Neural crest cell (in vitro differentiated cells): ENCODE data around the gene DNALI1. TPM values are rescaled to one million over a fixed set of nuclear protein-coding genes. Genes with fewer than 3 reads are reported as not detected.
A peak's percentile ranks its signal among the peaks of the same experiment; 100 is the strongest.

ENCODE experiments used
- DNase-seq: peaks from one replicate; pipeline ENCODE4 v3.0.0; 2021; ENCODE audit warnings: low read depth, mixed read lengths, low spot score
- H3K27ac Mint-ChIP-seq: one replicate; pipeline ENCODE4 v1.8.0; 2021; ENCODE audit warnings: mild to moderate bottlenecking, mixed read lengths; ENCODE audit not compliant: unreplicated experiment
- H3K27me3 Mint-ChIP-seq: 2 replicates; pipeline ENCODE4 v1.8.0; 2021; ENCODE audit warnings: low read depth, mild to moderate bottlenecking, mixed read lengths
- H3K36me3 Mint-ChIP-seq: 2 replicates; pipeline ENCODE4 v1.8.0; 2021; ENCODE audit warnings: low read depth, mild to moderate bottlenecking, mixed read lengths
- H3K4me1 Mint-ChIP-seq: 2 replicates; pipeline ENCODE4 v1.8.0; 2021; ENCODE audit warnings: mixed read lengths
- H3K4me3 Mint-ChIP-seq: one replicate; pipeline ENCODE4 v1.8.0; 2021; ENCODE audit warnings: mild to moderate bottlenecking, mixed read lengths
- H3K9me3 Mint-ChIP-seq: 2 replicates; pipeline ENCODE4 v1.8.0; 2021; ENCODE audit warnings: mixed read lengths
- total RNA-seq: library from RNA; stranded (reverse); gene quantifications from 2 replicates; pipeline ENCODE4 v1.2.1, GENCODE V29; 2021
- TF ChIP-seq, protein P1 (sequence below): fragments of 200-600 bp; sonication (generic); conservative IDR thresholded peaks from 2 replicates; pipeline ENCODE4 v1.5.0; 2021; ENCODE audit warnings: antibody characterized with exemption, mild to moderate bottlenecking

DNALI1 gene
- total RNA-seq, 1 donor from 2014 or later, result 30.6 TPM

DNA sequence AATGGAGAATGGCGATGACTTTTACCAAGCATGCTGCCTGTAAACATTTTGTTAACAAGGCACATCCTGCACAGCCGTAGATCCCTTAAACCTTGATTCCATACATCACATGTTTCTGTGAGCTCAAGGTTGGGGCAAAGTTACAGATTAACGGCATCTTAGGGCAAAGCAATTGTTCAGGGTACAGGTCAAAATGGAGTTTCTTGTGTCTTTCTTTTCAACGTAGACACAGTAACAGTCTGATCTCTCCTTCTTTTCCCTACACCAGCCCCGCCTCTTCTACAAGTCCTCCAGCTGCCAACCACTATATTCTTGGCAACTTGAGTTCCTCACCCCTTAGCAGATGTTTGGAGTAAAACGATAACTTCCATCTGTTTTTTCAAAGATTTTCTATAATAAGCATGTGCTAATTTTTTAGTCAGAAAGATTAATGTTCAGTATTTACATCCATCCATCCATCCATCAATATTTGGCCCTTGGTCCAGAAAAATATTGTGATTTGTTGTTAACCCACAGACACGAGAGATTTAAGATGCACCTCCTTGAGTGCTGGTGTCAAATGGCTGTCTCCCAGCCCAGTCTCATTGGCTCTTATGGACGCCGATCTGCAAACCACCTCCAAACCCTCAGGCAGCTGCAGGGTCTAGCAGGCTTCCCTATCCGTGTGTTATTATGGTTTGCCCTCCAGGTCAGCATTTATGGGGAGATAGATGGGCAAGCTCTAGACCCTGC, 3.8 kb downstream of the DNALI1 start:
- TF ChIP-seq, protein P1, sequence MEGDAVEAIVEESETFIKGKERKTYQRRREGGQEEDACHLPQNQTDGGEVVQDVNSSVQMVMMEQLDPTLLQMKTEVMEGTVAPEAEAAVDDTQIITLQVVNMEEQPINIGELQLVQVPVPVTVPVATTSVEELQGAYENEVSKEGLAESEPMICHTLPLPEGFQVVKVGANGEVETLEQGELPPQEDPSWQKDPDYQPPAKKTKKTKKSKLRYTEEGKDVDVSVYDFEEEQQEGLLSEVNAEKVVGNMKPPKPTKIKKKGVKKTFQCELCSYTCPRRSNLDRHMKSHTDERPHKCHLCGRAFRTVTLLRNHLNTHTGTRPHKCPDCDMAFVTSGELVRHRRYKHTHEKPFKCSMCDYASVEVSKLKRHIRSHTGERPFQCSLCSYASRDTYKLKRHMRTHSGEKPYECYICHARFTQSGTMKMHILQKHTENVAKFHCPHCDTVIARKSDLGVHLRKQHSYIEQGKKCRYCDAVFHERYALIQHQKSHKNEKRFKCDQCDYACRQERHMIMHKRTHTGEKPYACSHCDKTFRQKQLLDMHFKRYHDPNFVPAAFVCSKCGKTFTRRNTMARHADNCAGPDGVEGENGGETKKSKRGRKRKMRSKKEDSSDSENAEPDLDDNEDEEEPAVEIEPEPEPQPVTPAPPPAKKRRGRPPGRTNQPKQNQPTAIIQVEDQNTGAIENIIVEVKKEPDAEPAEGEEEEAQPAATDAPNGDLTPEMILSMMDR, result no peak
- no peaks in the 10 kb centered on the region for H3K9me3 Mint-ChIP-seq
- no peaks in the 10 kb centered on the region for H3K27me3 Mint-ChIP-seq
- DNase-seq, result no peak
- H3K4me1 Mint-ChIP-seq, result peaks cover 21% of the 10 kb centered on the region
- no peak overlapping the region for H3K27ac Mint-ChIP-seq
- H3K4me3 Mint-ChIP-seq, result peak overlapping the region; percentile 33
- H3K36me3 Mint-ChIP-seq, result peaks cover 16% of the 10 kb centered on the region

DNA sequence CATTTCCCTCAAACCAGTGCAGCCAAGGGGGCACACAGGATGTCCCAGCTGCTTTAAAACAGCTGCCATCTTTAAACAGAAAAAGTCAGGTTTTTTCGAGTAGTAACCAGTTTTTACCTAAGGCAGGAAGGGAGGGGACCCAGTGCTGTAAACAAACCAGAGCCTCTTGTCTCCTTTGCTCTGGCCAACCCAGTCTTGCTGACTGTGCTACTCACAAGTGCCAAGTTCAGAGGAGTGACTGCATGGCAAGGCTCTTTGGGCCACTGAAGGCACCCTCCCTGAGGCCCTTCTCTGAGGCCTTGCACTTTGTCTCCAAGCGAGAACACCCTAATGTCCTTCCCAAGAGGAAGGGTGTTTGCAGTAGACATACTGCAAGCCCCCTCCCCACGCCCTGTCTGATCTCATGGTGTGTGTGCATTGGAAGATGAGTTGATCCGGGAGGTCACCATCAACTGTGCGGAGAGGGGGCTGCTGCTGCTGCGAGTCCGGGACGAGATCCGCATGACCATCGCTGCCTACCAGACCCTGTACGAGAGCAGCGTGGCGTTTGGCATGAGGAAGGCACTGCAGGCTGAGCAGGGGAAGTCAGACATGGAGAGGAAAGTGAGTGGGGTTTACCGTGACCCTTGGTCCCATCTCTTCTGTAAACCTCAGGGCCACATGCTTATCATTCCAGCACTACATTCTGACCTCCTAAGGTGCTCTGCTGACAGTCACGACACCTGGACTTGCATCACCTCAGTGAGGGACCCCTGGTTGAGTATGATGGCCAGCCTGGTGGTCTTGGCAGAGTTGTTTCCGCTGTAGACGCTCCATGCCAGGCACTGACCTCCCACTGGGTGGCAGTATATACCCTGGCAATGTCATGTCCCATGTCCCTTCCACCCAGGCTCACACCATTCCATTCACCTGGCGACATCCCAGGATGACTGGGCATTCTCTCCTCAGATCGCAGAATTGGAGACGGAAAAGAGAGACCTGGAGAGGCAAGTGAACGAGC, 4.7 kb downstream of the DNALI1 start:
- Mint-ChIP-seq H3K27me3 (no peaks in the 10 kb centered on the region), H3K4me1 (peaks cover 18% of the 10 kb centered on the region), H3K27ac (no peak overlapping the region), H3K4me3 (peak overlapping the region; percentile 33), H3K9me3 (no peaks in the 10 kb centered on the region), H3K36me3 (peaks cover 17% of the 10 kb centered on the region)
- TF ChIP-seq, protein P1, result peak; percentile 55
- DNase-seq, result no peak

DNA sequence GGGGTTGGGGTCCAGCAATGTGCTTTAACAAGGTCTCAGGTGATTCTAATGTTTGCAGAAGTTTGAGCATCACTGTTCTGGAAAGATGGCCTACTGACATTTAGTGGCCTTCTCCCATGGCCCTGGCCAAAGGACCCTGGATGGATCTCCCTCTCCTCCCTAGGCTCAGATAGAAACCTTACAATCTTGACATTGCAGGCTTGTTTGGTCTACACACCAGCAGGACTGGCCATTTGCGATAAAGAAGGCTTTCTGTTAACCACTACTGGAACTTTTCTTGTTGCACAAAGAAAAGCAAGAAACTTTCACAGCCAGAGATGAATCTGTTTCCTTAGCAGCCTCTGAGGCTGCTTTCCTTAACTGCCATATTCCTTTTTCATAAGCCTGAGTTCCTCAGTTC, 6.2 kb downstream of the DNALI1 start:
- peaks cover 17% of the 10 kb centered on the region for H3K36me3 Mint-ChIP-seq
- peaks cover 6% of the 10 kb centered on the region for H3K4me1 Mint-ChIP-seq
- no peak overlapping the region for H3K27ac Mint-ChIP-seq
- TF ChIP-seq, protein P1, result no peak
- no peak for DNase-seq
- H3K9me3 Mint-ChIP-seq, result no peaks in the 10 kb centered on the region
- no peak overlapping the region for H3K4me3 Mint-ChIP-seq
- H3K27me3 Mint-ChIP-seq, result no peaks in the 10 kb centered on the region

DNA sequence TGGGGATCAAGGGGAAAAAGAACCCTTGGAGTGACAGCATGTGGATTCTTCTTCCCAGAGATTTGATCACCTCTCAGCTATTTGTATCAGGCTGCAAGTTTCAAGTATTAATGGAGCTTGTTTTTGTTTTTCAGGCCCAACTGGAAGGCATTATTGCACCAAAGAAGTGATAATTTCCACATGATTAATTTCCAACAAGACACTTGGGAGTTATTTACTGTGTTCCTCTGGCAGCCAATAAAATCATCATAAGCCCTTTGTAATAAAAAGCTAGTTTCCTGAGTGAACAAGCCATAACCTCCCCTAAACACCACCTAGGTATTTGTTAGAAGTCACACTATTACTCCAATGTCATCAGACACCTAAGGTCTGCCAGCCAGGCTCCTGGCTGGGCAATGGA, 8.2 kb downstream of the DNALI1 start:
- H3K9me3 Mint-ChIP-seq, result no peaks in the 10 kb centered on the region
- no peak for DNase-seq
- no peaks in the 10 kb centered on the region for H3K27me3 Mint-ChIP-seq
- peaks cover 27% of the 10 kb centered on the region for H3K36me3 Mint-ChIP-seq
- H3K27ac Mint-ChIP-seq, result no peak overlapping the region
- TF ChIP-seq, protein P1, result no peak
- H3K4me3 Mint-ChIP-seq, result no peak overlapping the region
- H3K4me1 Mint-ChIP-seq, result no peaks in the 10 kb centered on the region

DNA sequence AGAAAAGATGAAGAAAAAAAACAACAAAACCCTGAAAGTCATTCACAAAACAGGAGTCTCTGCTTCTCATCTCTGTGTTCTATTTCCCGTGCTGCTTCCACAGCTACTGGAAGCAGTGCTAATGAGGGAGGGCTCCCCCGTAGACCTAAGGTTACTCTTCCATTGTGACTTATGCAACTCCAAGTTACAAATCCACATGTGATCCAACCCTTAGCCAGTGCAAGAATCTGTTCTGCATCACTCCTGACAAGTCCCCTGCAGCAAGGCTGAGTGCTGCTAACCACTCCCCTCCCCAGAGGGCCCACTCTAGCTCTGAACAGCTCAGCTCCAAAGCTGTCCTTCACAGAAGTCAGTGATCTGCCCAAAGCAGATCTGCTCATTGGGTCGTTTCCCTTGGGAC, 10.3 kb downstream of the DNALI1 start:
- Mint-ChIP-seq H3K27ac (no peak overlapping the region), H3K27me3 (no peaks in the 10 kb centered on the region), H3K36me3 (peaks cover 19% of the 10 kb centered on the region), H3K4me3 (no peak overlapping the region), H3K9me3 (no peaks in the 10 kb centered on the region), H3K4me1 (no peaks in the 10 kb centered on the region)
- no peak for DNase-seq
- TF ChIP-seq, protein P1, result no peak
